Choroid plexus epithelial cell (primary cell): ENCODE data around the gene LPIN1.
A peak's percentile ranks its signal among the peaks of the same experiment; 100 is the strongest.

ENCODE experiments used
- DNase-seq: peaks from one replicate; pipeline ENCODE4 v3.0.0-alpha.2; 2010; ENCODE audit warnings: low read depth
- H3K4me3 ChIP-seq: 2 replicates; pipeline ENCODE4 v1.5.1; 2011; ENCODE audit warnings: low read depth, mild to moderate bottlenecking, control low read depth, low read length, moderate library complexity
- CTCF ChIP-seq: conservative IDR thresholded peaks from 2 replicates; pipeline ENCODE4 v1.5.1; 2011; ENCODE audit warnings: low read depth, mild to moderate bottlenecking, control low read depth, inconsistent platforms, low read length, moderate library complexity

Gene LPIN1

GRCh38 chr2:11824901-11825828 is 78.7 kb downstream of the LPIN1 start:
- no peak overlapping the region for H3K4me3 ChIP-seq
- TF ChIP-seq CTCF: no peak

GRCh38 chr2:11827547-11827946 is 81.1 kb downstream of the LPIN1 start:
- no peak for DNase-seq
- no peak for TF ChIP-seq CTCF
- no peak overlapping the region for H3K4me3 ChIP-seq

More at GRCh38 chr2:11824901-11825828, 78.7 kb downstream of the LPIN1 start:
- no peak for DNase-seq

GRCh38 chr2:11828933-11829323 is 82.5 kb downstream of the LPIN1 start:
- no peak overlapping the region for H3K4me3 ChIP-seq
- no peak for TF ChIP-seq CTCF
- no peak for DNase-seq

GRCh38 chr2:11829324-11829946 is 83.0 kb downstream of the LPIN1 start:
- peak; percentile 68 for DNase-seq
- peak overlapping the region; percentile 41 for H3K4me3 ChIP-seq
- TF ChIP-seq CTCF: peak; percentile 56

- H3K4me3 ChIP-seq: peak overlapping the region; percentile 41
- DNase-seq: peak; percentile 98
- peak; percentile 56 for TF ChIP-seq CTCF
Observed at GRCh38 chr2:11829947-11830707, 83.7 kb downstream of the LPIN1 start.

- peak overlapping the region; percentile 15 for H3K4me3 ChIP-seq
- no peak for DNase-seq
- no peak for TF ChIP-seq CTCF
Observed at GRCh38 chr2:11830708-11831301, 84.4 kb downstream of the LPIN1 start.
